Measurements from ENCODE around the gene NABP1.

Gene NABP1

GRCh38 chr2:191701029-191701428 lies 23.1 kb downstream of the NABP1 start:
- TF ChIP-seq POLR2A (IDR thresholded peaks at IDR 0.05; ENCODE audit: low read depth, low read length) (no peak), POLR2AphosphoS5 (IDR thresholded peaks at IDR 0.05; ENCODE audit: low read depth, low read length) (no peak), TAF1 (IDR thresholded peaks at IDR 0.05; ENCODE audit: borderline replicate concordance, low read depth, low read length) (no peak)
- no peak for DNase-seq (ENCODE audit: insufficient read length)
- no peak for FAIRE-seq

DNA sequence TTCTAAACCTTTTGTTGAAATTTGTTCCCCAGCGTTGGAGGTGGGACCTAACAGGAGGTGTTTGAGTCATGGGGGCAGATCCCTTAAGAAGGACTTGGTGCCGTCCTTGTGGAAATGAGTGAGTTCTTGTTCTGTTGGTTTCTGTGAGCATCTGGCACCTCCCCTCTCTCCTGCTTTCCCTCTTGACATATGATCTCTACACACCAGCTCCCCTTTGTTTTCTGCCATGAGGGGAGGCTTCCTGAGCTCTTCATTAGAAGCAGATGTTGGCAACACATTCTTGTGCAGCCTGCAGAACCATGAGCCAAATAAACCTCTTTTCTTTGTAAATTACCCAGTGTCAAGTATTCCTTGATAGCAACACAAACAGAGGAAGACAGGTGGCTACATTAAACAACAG lies 23.8 kb downstream of the NABP1 start:
- TF ChIP-seq POLR2AphosphoS5 (IDR thresholded peaks at IDR 0.05; ENCODE audit: low read depth, low read length) (no peak), TAF1 (IDR thresholded peaks at IDR 0.05; ENCODE audit: borderline replicate concordance, low read depth, low read length) (no peak), POLR2A (IDR thresholded peaks at IDR 0.05; ENCODE audit: low read depth, low read length) (no peak)
- no peak for FAIRE-seq
- DNase-seq (ENCODE audit: insufficient read length), result no peak

GRCh38 chr2:191703079-191703725 lies 25.3 kb downstream of the NABP1 start:
- TF ChIP-seq POLR2A (IDR thresholded peaks at IDR 0.05; ENCODE audit: low read depth, low read length) (no peak), TAF1 (IDR thresholded peaks at IDR 0.05; ENCODE audit: borderline replicate concordance, low read depth, low read length) (no peak), POLR2AphosphoS5 (IDR thresholded peaks at IDR 0.05; ENCODE audit: low read depth, low read length) (no peak)
- no peak for FAIRE-seq
- DNase-seq (ENCODE audit: insufficient read length), result no peak

DNA sequence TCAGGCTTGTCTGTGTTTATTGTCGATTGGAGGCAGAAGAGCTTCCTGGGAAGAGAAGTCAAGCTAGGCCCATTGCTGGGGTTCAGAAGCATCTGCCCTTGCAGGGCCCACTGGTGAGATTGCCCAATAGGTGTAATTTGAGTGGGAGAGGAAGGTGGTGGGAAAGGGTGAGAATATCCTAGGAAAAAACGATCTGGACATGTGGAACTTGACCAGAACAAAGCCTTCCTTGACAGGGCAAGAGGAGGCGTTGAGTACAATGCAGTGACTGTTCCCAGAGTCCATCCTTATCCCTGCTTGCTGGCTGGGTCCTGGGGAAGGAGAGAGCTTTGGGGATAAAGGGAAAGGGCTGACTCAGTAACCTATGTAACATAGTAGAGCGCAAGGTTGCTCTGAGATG lies 27.1 kb downstream of the NABP1 start:
- TF ChIP-seq POLR2A (IDR thresholded peaks at IDR 0.05; ENCODE audit: low read depth, low read length), result no peak
- TF ChIP-seq TAF1 (IDR thresholded peaks at IDR 0.05; ENCODE audit: borderline replicate concordance, low read depth, low read length), result no peak
- no peak for TF ChIP-seq POLR2AphosphoS5 (IDR thresholded peaks at IDR 0.05; ENCODE audit: low read depth, low read length)
- FAIRE-seq (no peak), DNase-seq (ENCODE audit: insufficient read length) (no peak)

- DNase-seq (ENCODE audit: insufficient read length) (no peak), FAIRE-seq (no peak)
- TF ChIP-seq POLR2AphosphoS5 (IDR thresholded peaks at IDR 0.05; ENCODE audit: low read depth, low read length) (no peak), POLR2A (IDR thresholded peaks at IDR 0.05; ENCODE audit: low read depth, low read length) (no peak), TAF1 (IDR thresholded peaks at IDR 0.05; ENCODE audit: borderline replicate concordance, low read depth, low read length) (no peak)
Observed at GRCh38 chr2:191705701-191706100, 27.8 kb downstream of the NABP1 start.

GRCh38 chr2:191706791-191707190 lies 28.9 kb downstream of the NABP1 start:
- DNase-seq (ENCODE audit: insufficient read length), result no peak
- TF ChIP-seq POLR2A (IDR thresholded peaks at IDR 0.05; ENCODE audit: low read depth, low read length) (no peak), TAF1 (IDR thresholded peaks at IDR 0.05; ENCODE audit: borderline replicate concordance, low read depth, low read length) (no peak), POLR2AphosphoS5 (IDR thresholded peaks at IDR 0.05; ENCODE audit: low read depth, low read length) (no peak)
- no peak for FAIRE-seq

- TF ChIP-seq POLR2A (IDR thresholded peaks at IDR 0.05; ENCODE audit: low read depth, low read length) (no peak), TAF1 (IDR thresholded peaks at IDR 0.05; ENCODE audit: borderline replicate concordance, low read depth, low read length) (no peak), POLR2AphosphoS5 (IDR thresholded peaks at IDR 0.05; ENCODE audit: low read depth, low read length) (no peak)
- FAIRE-seq, result no peak
- no peak for DNase-seq (ENCODE audit: insufficient read length)
Observed at GRCh38 chr2:191707542-191707941, 29.6 kb downstream of the NABP1 start.

DNA sequence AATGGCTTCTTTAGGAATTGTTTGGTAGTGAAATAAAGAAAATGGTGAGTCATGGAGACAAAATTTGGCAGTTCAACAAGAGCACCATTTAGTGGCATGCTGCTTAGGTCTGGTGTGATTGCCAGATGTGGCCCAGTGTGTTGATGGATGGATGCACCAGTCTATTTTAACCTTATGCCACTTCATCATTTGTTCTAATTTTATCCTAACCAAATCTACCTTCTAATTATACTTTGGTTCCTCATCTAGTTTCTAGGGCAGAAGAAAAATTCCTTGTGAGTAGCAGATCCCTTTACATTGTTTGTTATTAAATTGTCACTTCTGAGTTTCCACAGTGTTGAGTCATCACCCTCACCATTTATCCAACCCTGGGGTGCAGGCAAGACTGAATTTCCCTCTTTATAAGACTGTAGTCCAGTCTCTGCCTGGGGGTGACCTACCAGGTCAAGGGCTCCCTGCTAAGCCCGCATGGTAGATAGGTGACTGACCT lies 32.5 kb downstream of the NABP1 start:
- no peak for DNase-seq (ENCODE audit: insufficient read length)
- TF ChIP-seq POLR2AphosphoS5 (IDR thresholded peaks at IDR 0.05; ENCODE audit: low read depth, low read length) (no peak), POLR2A (IDR thresholded peaks at IDR 0.05; ENCODE audit: low read depth, low read length) (no peak), TAF1 (IDR thresholded peaks at IDR 0.05; ENCODE audit: borderline replicate concordance, low read depth, low read length) (no peak)
- FAIRE-seq, result no peak

DNA sequence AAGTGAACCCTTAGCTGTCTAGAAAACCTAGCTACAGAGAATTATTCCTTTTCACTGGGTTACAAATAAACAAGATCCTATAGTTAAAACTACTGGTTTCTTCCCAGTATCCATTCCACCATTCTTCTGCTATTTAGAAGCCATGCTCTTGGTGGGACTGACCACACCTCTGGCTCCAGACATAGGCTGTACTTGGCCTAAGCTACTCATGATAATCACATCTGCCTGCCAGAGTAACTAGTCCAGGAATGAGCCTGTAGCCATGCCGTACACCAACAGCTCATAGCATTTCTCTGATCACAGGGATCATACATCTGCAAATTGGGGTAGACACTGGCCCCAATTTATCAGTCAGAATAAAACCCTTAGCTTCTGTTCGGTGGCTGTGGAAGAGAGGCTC lies 33.7 kb downstream of the NABP1 start:
- DNase-seq (ENCODE audit: insufficient read length) (no peak), FAIRE-seq (no peak)
- no peak for TF ChIP-seq POLR2AphosphoS5 (IDR thresholded peaks at IDR 0.05; ENCODE audit: low read depth, low read length)
- no peak for TF ChIP-seq POLR2A (IDR thresholded peaks at IDR 0.05; ENCODE audit: low read depth, low read length)
- TF ChIP-seq TAF1 (IDR thresholded peaks at IDR 0.05; ENCODE audit: borderline replicate concordance, low read depth, low read length), result no peak

DNA sequence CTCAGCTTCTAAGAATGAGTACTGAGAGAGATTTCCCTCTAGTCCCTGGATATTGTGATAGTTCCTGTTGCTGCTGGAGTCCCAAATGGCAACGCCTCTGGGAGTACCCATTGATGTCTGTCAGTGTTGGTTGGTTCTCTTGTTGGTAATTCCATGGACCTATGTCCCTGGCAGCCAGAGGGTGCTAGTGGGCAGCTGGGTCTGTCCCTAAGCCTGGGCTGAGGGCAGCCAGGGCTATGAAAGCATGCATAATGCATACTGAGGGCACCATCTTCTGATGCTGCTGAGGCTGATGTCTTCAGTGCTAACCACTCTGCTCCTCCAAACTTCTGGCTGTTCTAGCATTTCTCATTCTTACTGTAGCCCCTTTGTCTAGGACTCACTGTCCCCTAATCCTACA lies 35.9 kb downstream of the NABP1 start:
- no peak for FAIRE-seq
- TF ChIP-seq TAF1 (IDR thresholded peaks at IDR 0.05; ENCODE audit: borderline replicate concordance, low read depth, low read length), result no peak
- no peak for DNase-seq (ENCODE audit: insufficient read length)

GRCh38 chr2:191714925-191715324 lies 37.0 kb downstream of the NABP1 start:
- DNase-seq (ENCODE audit: insufficient read length) (no peak), FAIRE-seq (no peak)
- TF ChIP-seq POLR2A (IDR thresholded peaks at IDR 0.05; ENCODE audit: low read depth, low read length) (no peak), TAF1 (IDR thresholded peaks at IDR 0.05; ENCODE audit: borderline replicate concordance, low read depth, low read length) (no peak), POLR2AphosphoS5 (IDR thresholded peaks at IDR 0.05; ENCODE audit: low read depth, low read length) (no peak)

DNA sequence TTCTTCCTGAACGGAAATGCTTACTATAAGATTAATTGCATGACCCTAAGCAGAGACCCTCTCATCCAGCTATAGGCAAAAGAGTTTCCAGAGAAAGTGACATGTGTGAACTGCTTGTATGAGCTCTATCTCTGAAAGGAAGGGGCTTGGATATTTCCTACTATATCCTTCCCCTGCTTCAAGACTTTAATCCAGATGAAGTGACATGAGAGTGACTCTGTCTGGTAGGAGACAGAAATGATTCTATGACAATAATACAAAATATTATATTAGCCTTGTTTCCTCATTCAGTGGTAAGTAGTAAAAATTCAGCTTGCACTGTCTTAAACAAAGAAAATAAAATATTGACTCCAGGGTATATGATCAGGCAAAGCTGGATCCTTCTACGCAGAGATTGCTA lies 37.5 kb downstream of the NABP1 start:
- FAIRE-seq (no peak), DNase-seq (ENCODE audit: insufficient read length) (no peak)
- TF ChIP-seq TAF1 (IDR thresholded peaks at IDR 0.05; ENCODE audit: borderline replicate concordance, low read depth, low read length), result no peak
- TF ChIP-seq POLR2A (IDR thresholded peaks at IDR 0.05; ENCODE audit: low read depth, low read length), result no peak
- TF ChIP-seq POLR2AphosphoS5 (IDR thresholded peaks at IDR 0.05; ENCODE audit: low read depth, low read length), result no peak
